A549 treated with AZD9567 at 1 μM for 4 hours (cell line): ENCODE results near the gene DDX31. TPM values are rescaled to one million over a fixed set of nuclear protein-coding genes. Genes with fewer than 3 reads are reported as not detected.

ENCODE experiments used
- total RNA-seq: library from RNA; stranded (reverse); fragments of 200-300 nt; extraction: Qiagen RNA extraction; gene quantifications from 5 replicates; pipeline ENCODE4 v1.2.3, GENCODE V29; 2022; ENCODE audit not compliant: insufficient read depth

Gene DDX31
- total RNA-seq = 25.5 to 28.2 TPM (median 26.0 TPM) in 5 replicates

DNA sequence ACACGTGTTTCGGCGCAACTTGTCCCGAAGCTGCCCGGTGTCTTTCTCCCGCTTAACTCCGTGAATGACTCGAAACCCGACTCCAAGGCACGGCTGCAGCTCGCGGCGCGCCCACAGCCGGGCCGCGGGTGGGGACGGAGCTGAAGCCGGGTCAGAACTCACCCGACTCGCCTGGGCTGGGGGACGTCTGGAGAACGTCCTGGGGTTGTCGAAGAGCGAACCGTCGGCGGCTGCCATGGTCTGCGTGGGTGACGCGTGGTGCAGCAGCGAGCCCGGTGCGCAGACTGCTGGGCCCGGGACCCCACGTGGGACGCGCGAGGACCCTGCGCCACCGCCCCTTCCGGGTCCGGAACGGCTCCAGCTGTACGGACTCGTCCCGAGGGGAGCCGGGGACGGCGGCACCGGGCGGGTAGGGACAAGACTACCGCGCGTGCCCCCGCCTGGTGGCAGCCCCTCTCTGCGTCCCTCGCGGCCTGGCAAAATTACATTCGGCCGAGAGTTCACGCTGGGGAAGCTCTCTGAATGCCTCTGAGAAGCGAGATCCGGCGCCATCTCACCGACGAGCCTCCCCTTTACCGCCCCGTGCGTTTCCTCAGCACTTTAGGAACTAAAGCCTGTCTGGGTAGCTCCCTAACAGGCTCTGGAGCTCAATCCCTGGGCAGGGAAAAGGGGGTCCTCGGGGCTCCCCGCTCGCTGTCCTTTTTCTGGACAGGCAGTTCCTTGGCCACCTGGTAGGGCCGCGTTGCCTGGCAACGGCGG lies at the start of gene DDX31:
Gene DDX31 (minus strand): TSS at position 286 of the 759 bp plus-strand sequence. CDS start 49 bp downstream, at position 237.

DNA sequence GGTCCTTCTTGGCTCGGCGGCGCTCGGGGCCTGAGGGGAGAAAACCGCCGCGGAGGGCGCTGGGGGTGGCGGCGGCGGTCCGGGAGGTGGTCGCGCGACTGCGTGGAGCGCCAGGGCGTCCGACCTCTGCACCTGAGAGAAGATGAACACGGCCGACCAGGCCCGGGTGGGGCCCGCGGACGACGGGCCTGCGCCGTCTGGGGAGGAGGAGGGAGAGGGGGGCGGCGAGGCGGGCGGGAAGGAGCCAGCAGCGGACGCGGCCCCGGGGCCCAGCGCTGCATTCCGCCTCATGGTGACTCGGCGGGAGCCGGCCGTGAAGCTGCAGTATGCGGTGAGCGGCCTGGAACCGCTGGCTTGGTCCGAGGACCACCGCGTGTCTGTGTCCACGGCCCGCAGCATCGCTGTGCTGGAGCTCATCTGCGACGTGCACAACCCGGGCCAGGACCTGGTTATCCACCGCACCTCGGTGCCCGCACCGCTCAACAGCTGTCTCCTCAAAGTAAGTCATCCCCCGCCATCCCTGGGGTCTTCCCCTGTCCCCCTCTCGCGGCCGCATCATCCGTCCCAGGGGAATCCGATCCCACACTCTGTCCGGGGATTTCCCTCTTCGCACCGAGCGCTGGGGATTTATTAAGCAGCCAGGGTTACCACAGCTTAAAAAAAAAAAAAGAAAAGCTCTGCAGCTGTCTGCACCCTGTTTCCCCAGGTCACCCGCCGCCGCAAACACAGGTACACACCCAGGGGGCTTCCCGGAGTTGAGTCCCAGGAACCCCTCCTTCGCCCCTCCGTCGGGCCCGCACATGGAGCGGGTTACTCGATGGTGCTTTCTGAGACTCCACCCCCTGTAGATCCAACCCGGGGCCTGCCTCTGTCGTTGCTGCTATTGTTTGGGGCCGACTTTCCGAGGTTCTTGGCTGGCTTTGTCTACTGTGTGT lies 941 bp upstream of the DDX31 start, which contains the start of gene GTF3C4:
Gene GTF3C4 (plus strand): TSS at position 8 of the 935 bp plus-strand sequence. CDS start 135 bp downstream, at position 143.

DNA sequence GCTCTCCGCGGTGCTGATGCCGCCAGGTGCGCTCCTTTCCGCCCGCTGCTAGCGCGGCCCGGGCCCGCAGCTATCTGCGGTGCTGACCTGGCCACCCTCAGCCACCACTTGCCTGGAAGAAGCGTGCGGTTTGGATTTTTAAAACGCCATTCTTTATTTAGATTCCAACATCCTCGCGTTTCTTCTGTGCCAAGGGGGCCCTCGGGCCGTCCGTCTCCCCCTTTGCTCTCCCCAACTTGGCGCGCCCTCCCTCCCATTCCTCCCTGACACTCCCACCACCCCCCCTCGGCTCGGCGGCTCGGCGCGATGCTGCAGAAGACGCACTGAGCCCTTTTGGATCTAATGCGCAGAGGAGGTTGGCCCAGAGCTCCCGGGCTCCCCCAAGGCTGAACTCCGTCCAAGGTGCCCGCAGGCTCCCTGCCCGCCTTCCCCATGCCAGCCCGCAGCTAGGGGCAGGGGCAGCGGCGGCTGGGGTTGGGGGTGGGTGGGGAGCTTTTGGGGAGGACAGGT lies 87.5 kb downstream of the DDX31 start, which contains the start of gene BARHL1:
Gene BARHL1 (plus strand): TSS at position 331 of the 510 bp plus-strand sequence. CDS start 192 bp downstream, outside the sequence.

Other genes starting within 250 kb of the DDX31 start
- not detected in 5 replicates for gene BARHL1, start 87.4 kb downstream of the DDX31 start, total RNA-seq
- gene GTF3C4, start 481 bp upstream of the DDX31 start, total RNA-seq = 18.1 to 20.1 TPM (median 18.8 TPM) in 5 replicates
- gene AK8, start 208.3 kb upstream of the DDX31 start, total RNA-seq = 0.69 to 6.2 TPM (median 1.4 TPM) in 5 replicates
- 4.4 to 8.1 TPM (median 4.8 TPM) in 5 replicates for gene SPACA9, start 208.9 kb upstream of the DDX31 start, total RNA-seq